CD4-positive, alpha-beta T cell treated with Interleukin-17A for 1 hour (primary cell): ENCODE data around the gene IGF1R.

Experiments
- DNase-seq: peaks from one replicate; pipeline ENCODE4 v3.0.0-alpha.2; 2020

IGF1R gene

GRCh38 chr15:98873441-98874218 lies 225.3 kb downstream of the IGF1R start:
- no peak for DNase-seq

GRCh38 chr15:98874370-98874769 lies 226.0 kb downstream of the IGF1R start:
- no peak for DNase-seq

- DNase-seq = no peak
Observed at GRCh38 chr15:98874773-98875172, 226.4 kb downstream of the IGF1R start.

- no peak for DNase-seq
Observed at GRCh38 chr15:98875309-98875708, 227.0 kb downstream of the IGF1R start.

GRCh38 chr15:98876451-98877369 lies 228.4 kb downstream of the IGF1R start:
- DNase-seq = no peak

GRCh38 chr15:98878172-98878571 lies 229.8 kb downstream of the IGF1R start:
- DNase-seq = no peak

GRCh38 chr15:98878862-98879261 lies 230.5 kb downstream of the IGF1R start:
- no peak for DNase-seq

- peak; percentile 58 for DNase-seq
Observed at GRCh38 chr15:98881526-98882520, 233.5 kb downstream of the IGF1R start.

- no peak for DNase-seq
Observed at GRCh38 chr15:98883478-98883877, 235.1 kb downstream of the IGF1R start.

- DNase-seq = no peak
Observed at GRCh38 chr15:98884894-98885293, 236.6 kb downstream of the IGF1R start.

GRCh38 chr15:98887976-98888375 lies 239.6 kb downstream of the IGF1R start:
- DNase-seq = no peak

GRCh38 chr15:98888820-98889479 lies 240.6 kb downstream of the IGF1R start:
- no peak for DNase-seq

- no peak for DNase-seq
Observed at GRCh38 chr15:98889930-98890695, 241.8 kb downstream of the IGF1R start.

- no peak for DNase-seq
Observed at GRCh38 chr15:98891301-98891700, 243.0 kb downstream of the IGF1R start.

- no peak for DNase-seq
Observed at GRCh38 chr15:98893401-98893800, 245.1 kb downstream of the IGF1R start.

- DNase-seq = no peak
Observed at GRCh38 chr15:98894312-98894711, 246.0 kb downstream of the IGF1R start.

- no peak for DNase-seq
Observed at GRCh38 chr15:98896002-98896721, 247.8 kb downstream of the IGF1R start.

GRCh38 chr15:98896802-98897732 lies 248.7 kb downstream of the IGF1R start:
- DNase-seq = no peak

GRCh38 chr15:98898122-98898521 lies 249.8 kb downstream of the IGF1R start:
- DNase-seq = no peak
